Adipose tissue (tissue), 3 donors: ENCODE measurements around the gene JMJD1C. TPM values are rescaled to one million over a fixed set of nuclear protein-coding genes. Genes with fewer than 3 reads are reported as not detected.
"Not testable (repeated sequence)": the region's sequence is repeated elsewhere in the genome, so short reads cannot be mapped to it uniquely, and the experiment has no call there.

ENCODE experiments used
- H3K27ac ChIP-seq: one replicate; pipeline ENCODE4 v1.5.1; 2013; ENCODE audit warnings: low read depth, low read length
- WGBS, 3 donors: extraction: QIAGEN DNeasy Blood & Tissue Kit; methylation state at CpG; one replicate each; pipeline ENCODE4 v1.1.7; 2013; 5-methylcytosine and 5-hydroxymethylcytosine counted together
- polyA plus RNA-seq, 3 donors: library from polyadenylated mRNA; stranded (reverse); fragments of 200-250 nt; gene quantifications; one replicate each; pipeline ENCODE4 v1.2.3, GENCODE V29; 2013
- donor health status: healthy with polysubstance abuse.
- donor health status: Bipolar disorder and iron deficiency.
- donor health status: healthy.

JMJD1C gene
- polyA plus RNA-seq, 3 donors, result 14.7 to 39.5 (median 31.1) TPM

DNA sequence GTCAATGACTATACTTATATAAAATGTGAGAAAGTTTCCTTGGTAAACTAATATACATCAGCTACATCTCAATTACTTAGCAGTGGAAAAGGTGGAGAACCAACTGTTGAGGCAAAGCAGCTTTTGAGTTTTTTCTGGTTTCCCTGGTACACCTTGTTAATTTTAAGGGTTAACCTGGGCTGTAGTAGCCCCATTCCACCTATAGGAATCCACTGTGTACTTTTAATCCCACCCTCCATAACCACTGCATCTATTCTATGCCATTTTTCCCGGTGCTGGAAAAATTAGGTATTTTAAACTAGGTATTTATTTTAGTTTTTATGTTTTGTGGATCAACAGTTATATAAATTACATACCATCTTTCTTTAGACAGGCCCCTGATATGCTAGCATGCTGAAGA is 290.2 kb downstream of the JMJD1C start:
- no peak overlapping the region for H3K27ac ChIP-seq
- 85 to 94% (median 94%) methylated on average over 1 of the region's 1 CpG for WGBS, 3 donors

DNA sequence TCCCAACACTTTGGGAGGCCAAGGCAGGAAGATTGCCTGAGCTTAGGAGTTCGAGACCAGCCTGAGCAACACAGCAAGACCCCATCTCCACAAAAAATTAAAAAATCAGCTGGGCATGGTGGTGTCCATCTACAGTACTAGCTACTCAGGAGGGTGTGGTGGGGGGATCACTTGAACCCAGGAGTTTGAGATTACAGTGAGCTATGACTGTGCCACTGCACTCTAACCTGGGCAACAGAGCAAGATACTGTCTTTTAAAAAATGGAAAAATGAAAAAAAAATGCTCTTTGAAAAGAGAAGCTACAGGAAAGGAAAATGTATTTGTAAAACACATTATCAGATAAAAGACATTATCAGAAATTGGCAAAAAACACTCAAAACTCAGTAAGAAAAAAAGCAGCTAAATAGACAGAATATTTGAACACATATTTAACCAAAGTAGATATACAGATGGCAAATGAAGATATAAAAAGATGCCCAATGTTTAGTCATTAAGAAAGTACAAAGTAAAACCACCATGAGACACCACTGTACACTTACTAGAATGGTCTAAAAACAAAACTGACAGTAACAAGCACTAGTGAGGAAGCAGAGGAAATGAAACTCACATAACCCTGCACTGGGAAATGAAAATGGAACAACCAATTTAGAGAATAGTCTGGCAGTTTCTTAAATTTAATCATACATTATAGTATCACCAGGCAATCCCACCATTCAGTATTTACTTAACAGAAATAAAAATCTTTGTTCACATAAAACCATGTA is 292.1 kb downstream of the JMJD1C start:
- 100% methylated on average over 1 of the region's 1 CpG for WGBS, 3 donors
- no peak overlapping the region for H3K27ac ChIP-seq

DNA sequence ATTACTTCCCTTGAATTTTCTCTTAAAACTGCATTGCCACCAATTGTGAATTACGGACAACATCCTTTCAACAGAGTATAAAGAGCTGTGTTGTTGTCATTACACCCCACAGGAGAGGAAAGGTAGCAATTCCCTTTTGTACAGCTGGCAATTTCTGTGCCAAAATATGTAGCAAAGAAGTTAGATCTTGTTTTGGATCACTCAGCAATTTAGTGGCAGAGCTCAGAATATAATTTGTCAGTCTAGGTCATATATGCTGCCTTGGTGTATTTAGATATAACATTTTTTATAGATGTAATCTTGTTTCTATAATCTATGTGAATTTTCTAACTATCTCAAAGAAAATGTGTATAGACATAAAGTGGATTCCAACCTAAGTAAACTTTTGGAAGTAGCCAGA is 293.9 kb downstream of the JMJD1C start:
- H3K27ac ChIP-seq, result no peak overlapping the region
- WGBS, 3 donors, result 81 to 94% (median 85%) methylated on average over 1 of the region's 1 CpG

DNA sequence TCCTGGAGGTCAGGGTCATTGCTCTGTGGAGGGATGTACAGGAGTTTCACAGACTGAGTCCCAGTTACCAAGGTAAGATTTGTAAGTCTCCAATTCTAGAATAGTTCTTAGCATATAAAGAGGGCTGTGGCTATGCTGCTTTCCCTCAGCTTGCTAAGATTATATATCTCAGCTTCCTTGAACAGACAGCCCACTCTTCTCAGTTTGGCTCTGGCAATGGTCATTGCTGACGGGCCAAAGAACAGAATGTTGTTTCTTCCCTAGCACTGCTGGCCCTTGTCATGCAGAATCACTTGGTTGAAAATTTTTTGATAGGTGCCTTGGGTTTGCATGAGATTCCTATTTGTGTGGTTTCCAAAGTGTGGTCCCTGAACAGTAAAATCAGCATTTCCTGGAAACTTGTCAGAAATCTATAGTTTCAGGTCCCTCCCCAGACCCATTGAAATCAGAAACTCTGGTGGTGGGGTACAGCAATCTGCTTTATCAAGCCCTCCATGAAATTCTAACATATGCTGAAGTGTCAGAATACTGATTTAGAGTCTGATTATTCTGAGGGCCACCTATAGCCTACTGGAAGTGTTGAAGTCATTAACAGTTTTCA is 294.4 kb downstream of the JMJD1C start:
- H3K27ac ChIP-seq, result no peak overlapping the region
- WGBS, 3 donors, result 70 to 87% (median 85%) methylated on average over 1 of the region's 1 CpG

DNA sequence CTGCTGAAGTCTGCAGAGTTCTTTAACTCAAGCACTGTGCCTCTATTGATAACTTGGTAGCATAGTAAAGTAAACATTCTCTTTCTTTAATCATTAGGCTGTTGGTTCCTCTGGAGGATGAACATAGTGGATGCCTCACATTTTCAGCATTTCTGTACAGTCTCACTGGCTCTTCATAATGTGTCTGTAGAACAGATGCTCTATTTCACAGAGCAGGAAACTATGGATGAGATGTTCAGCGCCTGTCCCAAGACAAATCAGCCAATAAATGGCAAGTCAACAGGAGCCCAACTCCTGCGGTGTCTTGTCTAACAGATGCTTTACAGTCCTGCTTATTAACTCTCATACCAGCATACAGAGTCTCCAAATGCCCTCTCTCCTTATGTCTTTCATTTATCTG is 296.2 kb downstream of the JMJD1C start:
- H3K27ac ChIP-seq, result no peak overlapping the region
- WGBS, 3 donors, result 65 to 90% (median 83%) methylated on average over 2 of the region's 2 CpGs

DNA sequence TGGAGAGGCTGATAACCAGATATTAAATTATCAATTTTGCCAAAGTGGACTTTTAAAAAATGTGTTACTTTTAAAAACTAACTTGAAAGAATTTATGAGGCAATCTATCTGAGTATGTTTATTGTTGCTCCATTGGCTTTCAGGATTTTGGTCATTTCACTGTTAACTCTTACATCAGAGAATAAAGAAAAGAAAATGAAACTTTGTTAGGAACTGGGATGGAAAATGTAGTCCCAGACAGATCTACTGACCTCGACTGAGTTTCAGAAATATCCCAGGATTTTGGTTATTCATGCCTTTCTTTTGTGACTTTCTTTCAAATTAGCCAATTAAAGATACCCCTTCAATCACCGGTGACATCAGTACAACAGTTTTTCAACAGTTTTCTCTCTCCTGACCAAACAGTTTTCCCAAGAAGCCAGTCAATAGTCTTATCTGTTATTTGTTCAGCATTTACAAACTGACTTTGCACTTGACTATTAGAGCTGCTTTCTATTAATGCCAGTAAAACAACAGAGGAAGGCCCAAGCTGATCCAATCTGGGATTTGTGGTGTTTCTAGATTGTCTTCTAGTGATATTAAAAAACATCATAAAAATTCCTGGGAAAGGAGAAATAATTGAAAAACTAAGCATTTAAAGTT is 296.8 kb downstream of the JMJD1C start:
- no peak overlapping the region for H3K27ac ChIP-seq
- WGBS, 3 donors, result 27 to 74% (median 57%) methylated on average over 2 of the region's 2 CpGs

DNA sequence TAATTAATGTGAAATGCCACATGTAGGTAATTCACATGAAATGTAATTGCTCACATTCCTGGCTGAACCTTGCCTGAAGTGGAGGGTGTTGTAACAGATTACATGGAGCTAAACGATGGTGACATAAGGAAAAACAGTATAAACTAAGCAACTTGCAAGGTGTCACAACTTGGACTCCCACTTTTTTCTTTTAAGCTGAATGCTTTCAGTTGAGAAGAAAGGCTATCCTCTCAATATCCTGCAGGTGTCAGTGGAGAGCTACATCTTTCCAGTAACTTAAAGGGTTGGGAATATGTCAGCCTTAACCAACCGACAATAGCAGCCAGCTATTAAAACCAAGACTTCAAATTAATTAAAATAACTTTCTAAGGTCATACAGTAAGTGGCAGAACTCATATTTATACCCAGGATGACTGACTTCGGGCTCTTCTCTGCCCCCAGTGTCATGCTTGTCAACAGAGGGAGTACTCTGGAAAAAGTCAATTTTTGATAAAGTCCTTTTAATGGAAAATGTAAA is 299.0 kb downstream of the JMJD1C start:
- no peak overlapping the region for H3K27ac ChIP-seq
- 15 to 20% (median 20%) methylated on average over 3 of the region's 3 CpGs for WGBS, 3 donors

DNA sequence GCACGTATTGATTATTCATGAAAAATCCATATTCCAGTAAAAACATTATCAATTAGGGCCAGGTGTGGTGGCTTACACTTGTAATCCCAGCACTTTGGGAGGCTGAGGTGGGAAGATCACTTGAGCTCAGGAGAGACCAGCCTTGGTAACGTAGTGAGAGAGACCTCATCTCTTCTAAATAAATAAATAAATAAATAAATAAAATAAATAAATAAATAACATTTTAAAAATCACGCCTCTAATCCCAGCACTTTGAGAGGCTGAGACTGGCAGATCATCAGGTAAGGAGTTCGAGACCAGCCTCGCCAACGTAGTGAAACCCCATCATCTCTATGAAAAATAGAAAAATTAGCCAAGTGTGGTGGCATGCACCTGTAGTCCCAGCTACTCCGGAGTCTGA is 300.5 kb downstream of the JMJD1C start:
- WGBS, 3 donors, result 95 to 96% (median 95%) methylated on average over 7 of the region's 7 CpGs
- H3K27ac ChIP-seq, result no peak overlapping the region

DNA sequence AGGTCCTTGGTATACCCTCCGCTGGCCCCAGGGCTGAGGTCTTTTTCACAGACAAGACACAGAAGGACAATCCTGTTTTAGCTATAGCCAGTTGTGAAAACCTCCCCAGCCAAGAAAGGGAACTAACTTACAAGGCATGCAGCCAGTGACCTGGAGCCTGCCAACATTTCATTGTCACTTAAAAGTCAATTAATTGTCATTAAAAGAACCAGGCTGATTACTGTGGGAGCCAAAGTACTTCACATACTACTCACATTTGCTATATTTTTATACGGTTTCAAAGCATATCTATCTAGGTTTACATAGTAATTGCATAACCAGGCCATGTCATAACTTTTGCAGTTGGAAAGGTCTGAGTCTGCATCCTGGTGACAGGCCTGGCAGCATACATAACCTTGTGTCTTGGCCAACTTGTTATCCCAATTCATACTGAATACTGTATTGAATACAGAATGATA is 301.6 kb downstream of the JMJD1C start:
- WGBS, 3 donors, result 57 to 66% (median 62%) methylated on average over 2 of the region's 2 CpGs
- no peak overlapping the region for H3K27ac ChIP-seq

DNA sequence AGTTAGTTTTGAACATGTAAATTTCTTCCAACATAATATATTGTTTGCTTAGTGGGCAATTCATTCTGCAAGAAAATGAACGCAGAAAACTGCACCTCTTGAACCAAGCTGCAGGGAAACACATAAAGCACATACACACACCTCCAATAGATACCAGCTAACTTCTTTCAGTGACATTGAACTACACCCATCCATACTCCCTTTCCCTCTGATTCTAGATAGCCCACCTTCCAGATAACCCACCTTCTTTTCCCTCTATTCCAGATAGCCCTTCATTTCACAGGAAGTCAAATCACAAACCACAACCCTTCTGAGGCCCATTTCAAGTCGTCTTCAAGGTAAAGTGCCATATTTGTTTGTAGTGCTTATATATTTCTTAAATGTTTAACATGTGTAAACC is 304.2 kb downstream of the JMJD1C start:
- WGBS, 3 donors, result 43 to 53% (median 48%) methylated on average over 2 of the region's 2 CpGs
- H3K27ac ChIP-seq, result no peak overlapping the region

DNA sequence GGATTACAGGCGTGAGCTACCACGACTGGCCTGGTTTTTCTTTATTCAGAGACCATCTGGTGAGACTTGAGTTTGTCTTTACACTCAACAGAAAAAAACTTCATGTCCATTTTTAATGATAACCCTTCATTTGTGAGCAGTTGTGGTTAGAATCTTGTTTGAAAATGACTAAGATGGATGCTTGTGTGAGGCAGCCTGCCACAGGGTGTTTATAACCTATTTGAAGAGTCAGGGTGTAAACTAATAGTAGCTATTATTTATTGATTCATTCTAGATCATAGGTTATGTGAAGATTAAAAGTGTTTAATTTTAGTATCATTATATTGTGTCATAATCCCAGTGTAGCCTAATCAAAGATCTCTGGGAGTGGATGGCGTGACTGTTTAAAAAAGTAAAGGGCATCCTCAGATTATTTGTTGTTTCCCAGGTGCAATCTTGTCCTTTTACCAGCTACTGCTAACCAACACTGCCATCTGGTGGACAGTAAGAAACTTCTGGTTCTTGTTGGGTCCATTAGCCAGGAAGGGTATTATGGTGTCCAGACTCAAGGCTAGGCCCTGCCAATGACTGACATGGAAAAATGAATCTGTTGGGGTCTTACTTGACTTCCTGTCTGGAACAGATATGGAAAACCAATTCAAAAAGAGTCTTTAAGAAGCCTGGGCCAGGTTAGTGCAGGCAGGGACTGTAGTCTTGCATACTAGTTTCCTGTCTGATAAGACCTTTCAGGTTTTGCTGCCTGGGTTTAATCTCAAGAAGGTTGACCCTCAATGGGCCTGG is 307.7 kb downstream of the JMJD1C start:
- H3K27ac ChIP-seq, result no peak overlapping the region
- WGBS, 3 donors, result 66 to 70% (median 68%) methylated on average over 3 of the region's 3 CpGs

DNA sequence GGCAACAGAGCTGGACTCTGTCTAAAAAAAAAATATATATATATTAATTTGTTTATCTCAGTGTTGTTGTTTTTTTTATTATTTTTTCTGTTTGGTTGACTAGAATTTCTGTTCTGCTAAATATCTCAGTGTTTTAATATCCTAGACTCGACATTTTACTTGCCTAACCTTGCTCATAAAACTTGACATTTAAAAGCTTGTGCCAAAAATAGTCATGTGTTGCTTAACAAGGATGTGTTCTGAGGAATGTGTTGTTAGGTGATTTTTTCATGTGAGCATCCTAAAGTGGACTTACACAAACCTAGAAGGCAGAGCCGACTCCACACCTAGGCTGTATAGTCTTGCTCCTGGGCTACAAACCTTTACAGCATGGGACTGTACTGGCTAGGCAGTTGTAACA is 309.5 kb downstream of the JMJD1C start:
- no peak overlapping the region for H3K27ac ChIP-seq
- 62 to 76% (median 75%) methylated on average over 2 of the region's 2 CpGs for WGBS, 3 donors

DNA sequence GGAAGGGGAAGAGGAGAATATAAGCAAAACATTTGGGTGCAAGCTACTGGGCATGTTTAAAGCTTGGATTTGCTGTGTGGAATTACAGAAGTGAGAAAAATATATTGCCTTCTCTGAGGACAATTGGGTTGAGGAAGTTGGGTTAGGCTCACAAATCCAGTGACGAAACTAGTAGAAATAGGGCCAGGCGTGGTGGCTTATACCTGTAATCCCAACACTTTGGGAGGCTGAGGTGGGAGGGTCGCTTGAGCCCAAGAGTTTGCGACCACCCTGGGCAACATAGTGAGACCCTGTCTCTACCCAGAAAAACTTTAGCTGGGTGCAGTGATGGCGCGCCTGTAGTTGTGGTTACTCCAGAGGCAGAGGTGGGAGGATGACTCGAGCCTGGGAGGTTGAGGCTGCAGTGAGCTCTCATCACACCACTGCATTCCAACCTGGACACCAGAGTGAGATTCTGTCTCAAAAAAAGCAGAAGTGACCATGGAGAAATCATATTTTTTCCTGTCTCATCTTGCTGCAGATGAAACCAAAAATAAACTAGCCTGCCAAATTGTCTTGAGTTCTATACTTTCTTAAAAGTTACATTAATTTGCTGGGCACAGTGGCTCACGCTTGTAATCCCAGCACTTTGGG is 310.3 kb downstream of the JMJD1C start:
- H3K27ac ChIP-seq, result no peak overlapping the region

DNA sequence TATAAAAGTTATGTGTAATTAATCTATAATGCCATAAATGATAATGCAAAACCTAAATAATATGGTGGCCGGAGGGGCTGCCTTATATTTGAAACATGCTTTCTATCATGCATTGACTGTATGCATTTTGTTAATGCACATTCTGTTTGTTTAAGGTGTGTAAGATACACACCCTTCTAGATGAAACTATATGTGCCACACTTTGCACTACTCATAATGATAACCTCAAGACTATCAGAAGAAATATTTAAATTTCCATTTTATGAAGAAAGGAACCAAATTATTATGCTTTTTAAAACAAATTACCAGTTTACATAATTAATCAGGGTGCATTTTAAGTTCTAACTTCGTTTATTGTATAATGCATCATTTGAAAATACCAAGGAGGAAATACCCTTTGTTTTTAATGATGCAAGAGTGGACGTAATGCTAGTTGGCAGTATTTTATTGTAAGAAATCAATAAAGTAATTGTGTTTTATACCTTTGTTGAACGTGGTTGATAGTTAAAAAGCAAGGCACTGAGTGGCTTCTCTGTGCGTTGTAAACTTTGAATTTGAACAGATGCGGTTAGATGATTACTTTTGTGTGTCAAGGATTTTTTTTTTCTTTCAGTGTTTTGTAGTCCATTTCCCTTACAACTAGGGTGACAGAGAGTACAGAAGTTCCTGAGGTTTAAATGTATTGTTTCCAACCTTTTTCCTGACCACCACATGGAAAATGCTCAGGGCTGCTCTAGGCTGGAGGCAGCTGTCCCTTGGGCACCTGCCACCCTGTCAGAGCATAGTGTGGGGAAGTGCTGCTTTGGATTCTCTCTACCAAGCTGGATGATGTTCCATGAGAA is 311.0 kb downstream of the JMJD1C start:
- 76 to 80% (median 80%) methylated on average over 6 of the region's 6 CpGs for WGBS, 3 donors
- no peak overlapping the region for H3K27ac ChIP-seq

More for the DNA sequence above, 310.3 kb downstream of the JMJD1C start:
- WGBS, 3 donors, result 82 to 92% (median 89%) methylated on average over 8 of the region's 8 CpGs

DNA sequence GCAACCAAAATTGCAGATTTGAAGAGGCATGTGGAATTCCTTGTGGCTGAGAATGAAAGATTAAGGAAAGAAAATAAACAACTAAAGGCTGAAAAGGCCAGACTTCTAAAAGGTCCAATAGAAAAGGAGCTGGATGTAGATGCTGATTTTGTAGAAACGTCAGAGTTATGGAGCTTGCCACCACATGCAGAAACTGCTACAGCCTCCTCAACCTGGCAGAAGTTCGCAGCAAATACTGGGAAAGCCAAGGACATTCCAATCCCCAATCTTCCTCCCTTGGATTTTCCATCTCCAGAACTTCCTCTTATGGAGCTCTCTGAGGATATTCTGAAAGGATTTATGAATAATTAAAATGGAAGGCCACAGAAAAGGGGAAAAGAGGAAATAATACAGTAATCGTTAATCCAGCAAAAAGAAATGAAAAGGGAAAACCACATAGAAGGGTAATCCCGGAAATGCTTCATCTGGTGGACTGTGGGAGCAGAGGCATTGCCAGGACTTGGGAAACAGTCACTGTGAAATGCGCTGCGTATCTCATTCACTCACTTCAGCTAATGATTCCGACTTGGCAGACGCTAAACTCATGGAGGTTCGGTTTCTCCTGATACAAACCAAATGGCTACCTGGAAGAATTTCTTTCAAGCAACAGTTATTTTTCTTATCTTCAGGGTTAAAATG is 311.8 kb downstream of the JMJD1C start:
- WGBS, 3 donors, result 78 to 88% (median 83%) methylated on average over 9 of the region's 9 CpGs
- H3K27ac ChIP-seq, result not testable (repeated sequence)

DNA sequence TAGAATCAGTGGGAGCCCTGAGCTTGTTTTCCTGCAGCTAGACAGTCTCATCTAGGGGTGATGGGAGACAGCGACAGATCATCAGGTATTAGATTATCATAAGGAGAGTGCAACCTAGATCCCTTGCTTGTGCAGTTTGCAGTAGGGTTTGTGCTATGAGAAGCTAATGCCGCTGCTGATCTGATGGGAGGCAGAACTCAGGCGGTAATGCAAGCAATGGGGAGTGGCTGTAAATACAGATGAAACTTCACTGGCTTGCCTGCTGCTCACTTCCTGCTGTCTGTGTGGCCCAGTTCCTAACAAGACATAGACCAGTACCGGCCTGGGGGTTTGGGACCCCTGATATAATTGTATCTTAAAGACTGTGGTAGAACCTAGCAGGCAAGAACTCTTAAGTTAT is 315.0 kb downstream of the JMJD1C start:
- H3K27ac ChIP-seq, result no peak overlapping the region
- 93 to 97% (median 94%) methylated on average over 4 of the region's 4 CpGs for WGBS, 3 donors

DNA sequence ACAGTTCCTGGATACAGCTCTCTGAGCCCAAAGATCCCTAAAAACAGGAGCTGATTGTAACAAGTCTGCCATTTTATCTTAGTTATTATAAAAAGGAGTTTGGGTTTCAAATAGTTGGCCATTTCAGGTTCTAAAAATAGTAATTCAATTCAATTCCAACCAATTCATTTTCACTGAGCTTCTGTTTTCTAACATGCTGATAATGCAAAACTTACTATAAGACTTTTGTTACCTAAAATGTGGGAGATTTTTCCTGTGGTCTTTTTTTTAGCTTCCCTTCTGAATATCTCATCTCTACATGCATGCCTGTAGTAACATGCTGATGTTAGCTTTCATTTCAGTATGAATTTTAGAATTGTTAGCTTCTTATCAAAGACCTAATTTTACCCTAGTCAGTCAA is 319.3 kb downstream of the JMJD1C start:
- no peak overlapping the region for H3K27ac ChIP-seq
